ENCODE data around the gene MELK.

MELK gene

DNA sequence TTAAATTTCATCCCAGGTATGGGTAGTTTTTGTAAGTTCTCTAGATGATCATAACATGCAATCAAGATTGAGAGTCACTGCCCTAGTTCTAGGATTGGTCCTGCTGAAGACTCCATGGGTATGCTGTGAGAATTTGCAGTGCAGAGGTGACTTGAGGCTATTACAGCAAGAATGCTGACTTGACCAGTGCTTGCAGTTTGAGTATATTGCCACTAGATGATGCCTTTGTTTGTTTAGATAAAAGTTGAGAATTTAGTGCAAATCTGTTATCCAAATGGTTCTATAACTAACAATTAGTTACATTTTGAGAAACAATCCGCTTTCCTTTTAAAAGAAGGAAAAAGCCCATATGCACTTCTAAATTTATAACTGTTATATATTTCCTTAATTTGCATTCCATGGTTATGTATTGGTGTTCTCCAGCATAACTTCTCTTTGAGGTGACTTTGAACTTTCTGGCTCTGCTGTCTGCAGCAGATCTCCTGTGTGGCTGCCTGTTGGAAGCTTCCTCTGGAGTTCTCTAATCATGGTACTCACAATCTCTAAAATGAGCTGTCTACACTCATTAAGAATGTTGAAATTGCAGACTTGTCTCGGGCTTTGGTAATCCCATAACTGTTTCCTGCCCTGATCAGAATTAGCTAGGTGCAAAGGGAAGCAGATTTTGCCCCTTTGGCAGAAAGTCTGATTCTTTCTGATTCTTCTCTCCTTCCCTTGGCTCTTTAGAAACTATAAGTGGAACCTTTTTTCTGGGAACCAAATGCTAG, 24.9 kb downstream of the MELK start:
- H3K4me3 Mint-ChIP-seq, result no peak overlapping the region
- H3K9me3 Mint-ChIP-seq, result no peaks in the 10 kb centered on the region
- no peaks in the 10 kb centered on the region for H3K27me3 Mint-ChIP-seq
- no peak for DNase-seq
- peaks cover 56% of the 10 kb centered on the region for H3K36me3 Mint-ChIP-seq
- no peaks in the 10 kb centered on the region for H3K4me1 Mint-ChIP-seq
- CTCF ChIA-PET, result interaction anchor here (0.7 to 3.5 kb wide), 4 partner anchors 8 to 191 kb away, joined by 3 to 21 read pairs (median 4); no protein-coding TSS in a partner anchor
- peak overlapping the region; percentile 45 for H3K27ac Mint-ChIP-seq

DNA sequence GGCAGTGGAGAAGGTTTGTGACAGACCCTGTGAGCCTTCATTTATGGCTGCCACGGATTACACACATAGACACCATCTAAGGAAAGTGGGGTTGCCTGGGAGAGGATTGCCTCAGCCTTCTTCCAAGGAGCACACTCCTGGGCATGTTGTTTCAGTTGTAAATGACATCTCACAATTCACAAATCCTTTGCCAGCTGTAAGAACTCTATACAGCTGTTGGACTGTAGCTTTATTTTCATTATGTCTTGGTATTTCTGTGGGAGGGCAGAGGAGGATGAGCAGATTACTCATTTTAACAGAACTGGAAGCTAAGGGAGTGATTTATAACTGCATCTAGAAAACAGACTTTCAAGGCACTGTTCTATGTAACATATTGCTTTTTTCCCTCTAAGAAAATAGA, 25.6 kb downstream of the MELK start:
- Mint-ChIP-seq H3K4me3 (no peak overlapping the region), H3K36me3 (peaks cover 55% of the 10 kb centered on the region), H3K27ac (no peak overlapping the region), H3K4me1 (peaks cover 3% of the 10 kb centered on the region), H3K9me3 (no peaks in the 10 kb centered on the region), H3K27me3 (no peaks in the 10 kb centered on the region)
- CTCF ChIA-PET, result interaction anchor here (0.7 to 3.5 kb wide), 3 partner anchors 44 to 191 kb away, joined by 3 to 21 read pairs (median 3); no protein-coding TSS in a partner anchor
- DNase-seq, result no peak

DNA sequence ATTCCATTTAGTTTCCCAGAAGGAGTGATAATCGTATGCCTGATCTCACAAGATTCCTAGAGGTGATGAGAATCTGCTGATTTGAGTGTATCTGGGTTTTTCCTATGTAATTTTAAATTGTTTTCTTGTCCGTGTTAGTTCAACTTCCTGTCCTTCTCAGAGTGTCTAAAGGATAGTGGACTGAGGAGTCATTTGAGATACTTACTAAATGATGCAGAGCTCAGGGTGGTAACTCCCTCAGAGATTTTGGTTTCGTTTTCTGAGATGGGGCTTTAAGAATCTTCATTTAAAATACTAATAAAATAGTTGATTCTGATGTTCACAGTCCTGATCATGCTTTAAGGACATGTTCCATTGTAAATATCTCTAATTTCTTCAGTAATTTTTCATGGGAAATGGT, 30.3 kb downstream of the MELK start:
- Mint-ChIP-seq H3K4me1 (peaks cover 3% of the 10 kb centered on the region), H3K27me3 (no peaks in the 10 kb centered on the region), H3K4me3 (no peak overlapping the region), H3K27ac (peak overlapping the region; percentile 42), H3K36me3 (peaks cover 63% of the 10 kb centered on the region), H3K9me3 (no peaks in the 10 kb centered on the region)
- DNase-seq, result no peak
- CTCF ChIA-PET, result no interaction called here

DNA sequence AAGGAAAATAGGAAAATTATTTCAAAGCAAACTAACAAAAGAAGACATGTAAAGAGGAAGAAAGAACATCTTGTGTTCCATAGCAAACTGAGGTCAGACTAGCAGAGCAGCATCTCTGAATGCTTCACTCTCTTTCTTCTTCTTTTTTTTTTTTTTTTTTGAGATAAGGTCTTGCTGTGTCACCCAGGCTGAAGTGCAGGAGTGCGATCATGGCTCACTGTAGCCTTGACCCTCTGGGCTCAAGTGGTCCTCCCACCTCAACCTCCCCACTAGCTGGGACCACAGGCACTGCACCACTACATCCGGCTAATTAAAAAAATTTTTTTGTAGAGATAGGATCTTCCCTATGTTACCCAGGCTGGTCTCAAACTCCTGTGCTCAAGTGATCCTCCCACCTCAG, 36.6 kb downstream of the MELK start:
- CTCF ChIA-PET, result interaction anchor here (1.7 kb wide), 1 partner anchor 202 kb away, joined by 6 read pairs; no protein-coding TSS in a partner anchor
- H3K4me3 Mint-ChIP-seq, result no peak overlapping the region
- DNase-seq, result no peak
- peaks cover 2% of the 10 kb centered on the region for H3K4me1 Mint-ChIP-seq
- H3K27me3 Mint-ChIP-seq, result no peaks in the 10 kb centered on the region
- H3K9me3 Mint-ChIP-seq, result no peaks in the 10 kb centered on the region
- no peak overlapping the region for H3K27ac Mint-ChIP-seq
- H3K36me3 Mint-ChIP-seq, result peaks cover 69% of the 10 kb centered on the region

DNA sequence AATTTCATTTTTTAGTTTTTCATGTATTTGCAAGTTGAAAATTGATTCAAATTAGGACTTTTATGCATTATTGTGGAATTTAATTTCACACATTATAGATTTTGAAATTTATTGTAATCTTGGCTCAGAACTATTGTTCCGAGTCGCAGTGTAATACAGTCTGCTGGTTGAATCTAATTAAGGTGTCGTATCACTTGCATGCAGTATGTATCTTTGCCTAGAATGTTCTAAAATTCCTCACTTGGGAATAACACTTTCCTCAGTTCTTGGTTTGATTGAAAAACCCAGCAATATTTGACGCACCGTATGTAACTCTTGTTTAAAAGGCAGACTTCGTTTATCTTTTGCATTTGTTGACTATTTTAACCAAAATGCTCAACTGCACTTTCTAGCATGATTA, 49.4 kb downstream of the MELK start:
- Mint-ChIP-seq H3K4me1 (no peaks in the 10 kb centered on the region), H3K36me3 (peaks cover 37% of the 10 kb centered on the region), H3K27me3 (no peaks in the 10 kb centered on the region), H3K4me3 (no peak overlapping the region), H3K9me3 (no peaks in the 10 kb centered on the region), H3K27ac (no peak overlapping the region)
- CTCF ChIA-PET, result no interaction called here
- no peak for DNase-seq

DNA sequence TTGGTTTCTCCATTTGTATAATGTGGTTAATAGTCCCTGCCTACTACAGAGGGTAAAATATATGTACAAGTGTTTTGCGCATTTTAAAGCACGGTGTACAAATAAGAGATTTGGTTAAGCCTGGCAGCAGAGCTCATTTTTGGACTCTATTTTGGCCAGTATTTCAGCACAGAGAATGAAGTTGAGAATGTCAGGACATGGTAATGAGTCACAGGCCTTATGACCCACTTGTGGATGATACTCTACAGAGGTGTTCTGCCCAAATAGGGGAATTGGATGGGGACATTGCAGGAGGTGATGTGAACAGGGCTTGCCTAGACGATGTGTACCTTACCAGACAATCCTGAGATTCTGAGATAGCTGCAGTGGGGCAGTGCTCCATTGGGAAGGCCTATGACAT, 50.6 kb downstream of the MELK start:
- Mint-ChIP-seq H3K27me3 (no peaks in the 10 kb centered on the region), H3K36me3 (peaks cover 36% of the 10 kb centered on the region), H3K27ac (no peak overlapping the region), H3K4me3 (no peak overlapping the region), H3K9me3 (no peaks in the 10 kb centered on the region), H3K4me1 (no peaks in the 10 kb centered on the region)
- DNase-seq, result no peak
- CTCF ChIA-PET, result no interaction called here

DNA sequence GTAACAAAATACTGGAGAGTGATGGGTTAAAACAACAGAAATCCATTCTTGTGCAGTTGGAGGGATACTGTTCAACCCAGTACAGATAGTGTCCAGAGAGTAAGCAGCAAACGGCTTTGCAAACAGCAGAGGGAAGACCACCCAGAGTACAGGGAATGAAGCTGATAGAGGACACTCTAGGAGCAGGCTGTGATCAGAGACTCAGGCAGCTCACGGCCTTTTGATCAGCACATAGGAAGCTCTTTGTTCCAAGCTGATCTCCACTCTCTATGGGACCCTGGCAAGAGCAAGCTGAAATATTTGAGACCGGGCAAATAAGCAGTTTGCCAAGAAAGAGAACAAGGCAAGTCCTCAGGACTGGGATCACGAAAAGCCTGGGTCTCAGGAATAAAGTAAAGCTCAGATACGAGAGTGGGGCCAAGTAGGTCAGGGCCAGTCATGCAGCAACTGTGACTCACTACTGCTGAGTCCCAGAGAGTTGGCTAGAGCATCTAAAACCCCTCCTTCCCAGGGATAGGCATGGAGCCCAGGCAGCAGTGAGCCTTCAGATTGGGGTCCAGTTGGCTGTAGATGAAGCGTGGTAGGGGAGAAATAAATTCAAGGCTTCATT, 52.4 kb downstream of the MELK start:
- H3K36me3 Mint-ChIP-seq, result peaks cover 33% of the 10 kb centered on the region
- H3K4me1 Mint-ChIP-seq, result no peaks in the 10 kb centered on the region
- H3K9me3 Mint-ChIP-seq, result no peaks in the 10 kb centered on the region
- no peak overlapping the region for H3K27ac Mint-ChIP-seq
- no peaks in the 10 kb centered on the region for H3K27me3 Mint-ChIP-seq
- no peak overlapping the region for H3K4me3 Mint-ChIP-seq
- DNase-seq, result no peak
- CTCF ChIA-PET, result no interaction called here

DNA sequence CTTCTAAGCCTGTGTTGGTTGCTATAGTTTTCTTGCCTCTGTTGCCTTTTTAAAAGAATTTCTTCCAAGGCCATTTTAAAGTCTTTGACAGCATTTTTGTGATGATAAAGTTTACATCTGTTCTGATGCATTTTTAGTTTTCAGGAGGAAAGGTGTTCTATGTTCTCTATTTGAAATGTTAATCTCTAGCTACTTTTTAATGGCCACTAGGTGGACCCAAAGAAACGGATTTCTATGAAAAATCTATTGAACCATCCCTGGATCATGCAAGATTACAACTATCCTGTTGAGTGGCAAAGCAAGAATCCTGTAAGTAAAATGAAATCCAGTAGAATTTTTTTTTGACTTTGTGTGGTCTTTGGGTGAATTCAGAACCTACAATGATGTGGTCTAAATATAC, 60.2 kb downstream of the MELK start:
- DNase-seq, result no peak
- no peak overlapping the region for H3K27ac Mint-ChIP-seq
- H3K9me3 Mint-ChIP-seq, result no peaks in the 10 kb centered on the region
- no peak overlapping the region for H3K4me3 Mint-ChIP-seq
- H3K27me3 Mint-ChIP-seq, result no peaks in the 10 kb centered on the region
- H3K4me1 Mint-ChIP-seq, result no peaks in the 10 kb centered on the region
- peaks cover 40% of the 10 kb centered on the region for H3K36me3 Mint-ChIP-seq
- CTCF ChIA-PET, result interaction anchor here (0.7 to 2.2 kb wide), 4 partner anchors 11 to 293 kb away, joined by 3 to 32 read pairs (median 4); no protein-coding TSS in a partner anchor

DNA sequence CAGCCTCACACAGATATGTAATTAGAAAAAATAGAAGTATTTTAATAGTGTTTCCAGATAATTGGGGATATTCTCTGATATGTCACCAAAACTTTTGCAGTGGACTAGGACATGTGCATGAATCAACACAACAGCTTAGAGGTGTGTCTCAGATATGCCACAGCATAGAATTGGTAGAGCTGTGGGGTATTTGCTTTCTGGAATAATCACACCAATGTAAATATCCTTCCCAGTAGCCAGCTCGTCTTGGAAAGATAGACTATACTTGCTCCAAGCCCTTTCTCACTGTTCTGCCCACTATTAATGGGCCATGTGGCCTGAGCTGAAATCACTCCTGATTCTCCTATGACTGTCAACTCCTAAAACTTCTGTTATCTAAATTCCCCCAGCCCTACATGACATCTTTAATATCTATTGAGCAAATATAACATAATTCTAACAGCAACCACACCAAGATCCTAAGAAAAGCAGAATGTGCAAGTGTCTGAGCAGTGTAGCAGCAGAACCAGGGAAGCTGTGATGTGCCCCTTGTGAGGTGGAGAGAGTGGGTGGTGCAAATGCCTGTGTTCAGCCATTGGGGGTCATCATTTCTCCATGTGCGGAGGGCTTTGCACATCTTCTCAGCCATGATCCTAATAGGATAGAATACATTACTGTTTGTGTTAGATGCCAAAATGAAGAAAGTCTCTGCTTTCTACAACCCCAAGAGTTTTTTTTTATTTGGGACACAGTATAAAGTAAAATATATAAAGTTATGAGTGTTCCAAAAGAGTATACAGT, 65.0 kb downstream of the MELK start:
- H3K36me3 Mint-ChIP-seq, result peaks cover 50% of the 10 kb centered on the region

DNA sequence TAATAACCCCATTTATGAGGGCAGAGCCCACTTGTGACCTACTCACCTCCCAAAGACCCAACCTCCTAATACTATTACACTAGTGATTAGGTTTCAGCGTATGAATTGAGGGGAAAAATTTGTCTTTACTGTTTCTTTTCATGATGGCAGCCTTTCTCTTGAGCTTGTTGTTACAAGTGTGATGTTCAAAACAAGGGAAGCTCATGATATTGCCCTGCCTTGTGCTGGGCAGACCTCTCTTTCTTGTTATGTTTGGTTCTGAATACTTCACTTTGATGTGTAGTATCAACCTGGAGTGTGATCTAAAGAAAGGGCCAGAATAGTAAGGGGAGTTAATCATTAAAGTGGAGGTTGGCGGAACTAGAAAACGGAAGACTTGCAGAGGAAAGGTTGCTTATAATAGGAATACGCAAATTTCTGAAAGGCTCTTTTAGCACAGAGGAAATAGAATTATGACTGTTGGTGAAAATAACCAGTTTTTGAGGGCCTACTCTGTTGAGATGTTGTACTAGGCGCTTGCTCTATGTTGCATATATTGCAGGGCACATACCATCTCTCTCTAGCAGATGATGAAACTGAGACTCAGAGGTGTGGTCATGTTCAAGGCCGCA, 68.2 kb downstream of the MELK start:
- no peaks in the 10 kb centered on the region for H3K9me3 Mint-ChIP-seq
- no peak overlapping the region for H3K27ac Mint-ChIP-seq
- peaks cover 5% of the 10 kb centered on the region for H3K4me1 Mint-ChIP-seq
- CTCF ChIA-PET, result no interaction called here
- no peak overlapping the region for H3K4me3 Mint-ChIP-seq
- no peaks in the 10 kb centered on the region for H3K27me3 Mint-ChIP-seq
- no peak for DNase-seq
- peaks cover 54% of the 10 kb centered on the region for H3K36me3 Mint-ChIP-seq

More for the DNA sequence above, 65.0 kb downstream of the MELK start:
- Mint-ChIP-seq H3K4me1 (peaks cover 5% of the 10 kb centered on the region), H3K27ac (no peak overlapping the region), H3K27me3 (no peaks in the 10 kb centered on the region), H3K4me3 (no peak overlapping the region), H3K9me3 (no peaks in the 10 kb centered on the region)
- DNase-seq, result no peak
- CTCF ChIA-PET, result interaction anchor here (1.0 kb wide), 1 partner anchor 37 kb away, joined by 3 read pairs; no protein-coding TSS in a partner anchor

DNA sequence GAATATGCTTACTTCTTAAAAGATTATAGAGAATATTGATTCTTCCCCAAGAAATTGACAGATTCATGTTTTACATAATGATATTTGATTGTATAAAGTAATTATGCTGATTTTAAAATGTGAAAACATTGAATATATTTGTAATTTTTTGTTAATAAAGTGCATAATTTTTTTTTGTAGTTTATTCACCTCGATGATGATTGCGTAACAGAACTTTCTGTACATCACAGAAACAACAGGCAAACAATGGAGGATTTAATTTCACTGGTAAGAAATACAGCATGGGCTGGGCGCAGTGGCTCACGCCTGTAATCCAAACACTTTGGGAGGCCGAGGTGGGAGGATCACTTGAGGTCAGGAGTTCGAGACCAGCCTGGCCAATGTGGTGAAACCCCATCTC, 70.1 kb downstream of the MELK start:
- Mint-ChIP-seq H3K36me3 (peaks cover 59% of the 10 kb centered on the region), H3K4me3 (no peak overlapping the region), H3K27me3 (no peaks in the 10 kb centered on the region), H3K27ac (no peak overlapping the region), H3K9me3 (no peaks in the 10 kb centered on the region), H3K4me1 (peaks cover 5% of the 10 kb centered on the region)
- CTCF ChIA-PET, result no interaction called here
- no peak for DNase-seq

DNA sequence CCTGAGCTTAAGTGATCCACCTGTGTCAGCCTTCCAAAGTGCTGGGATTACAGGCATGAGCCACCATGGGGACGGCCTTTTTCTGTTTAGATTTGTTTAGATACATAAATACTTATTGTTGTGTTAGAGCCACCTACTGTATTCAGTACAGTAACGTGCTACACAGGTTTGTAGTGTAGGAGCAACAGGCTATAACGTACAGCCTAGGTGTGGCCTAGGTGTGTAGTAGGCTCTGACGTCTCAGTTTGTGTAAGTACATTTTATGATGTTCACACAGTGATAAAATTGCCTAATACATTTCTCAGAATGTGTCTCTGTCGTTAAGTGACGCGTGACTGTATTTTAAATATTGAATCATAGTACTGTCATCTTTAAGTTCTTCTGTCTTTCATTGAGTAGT, 84.1 kb downstream of the MELK start:
- Mint-ChIP-seq H3K27ac (no peak overlapping the region), H3K4me3 (no peak overlapping the region), H3K4me1 (no peaks in the 10 kb centered on the region), H3K27me3 (no peaks in the 10 kb centered on the region), H3K9me3 (no peaks in the 10 kb centered on the region), H3K36me3 (peaks cover 49% of the 10 kb centered on the region)
- CTCF ChIA-PET, result no interaction called here
- no peak for DNase-seq

DNA sequence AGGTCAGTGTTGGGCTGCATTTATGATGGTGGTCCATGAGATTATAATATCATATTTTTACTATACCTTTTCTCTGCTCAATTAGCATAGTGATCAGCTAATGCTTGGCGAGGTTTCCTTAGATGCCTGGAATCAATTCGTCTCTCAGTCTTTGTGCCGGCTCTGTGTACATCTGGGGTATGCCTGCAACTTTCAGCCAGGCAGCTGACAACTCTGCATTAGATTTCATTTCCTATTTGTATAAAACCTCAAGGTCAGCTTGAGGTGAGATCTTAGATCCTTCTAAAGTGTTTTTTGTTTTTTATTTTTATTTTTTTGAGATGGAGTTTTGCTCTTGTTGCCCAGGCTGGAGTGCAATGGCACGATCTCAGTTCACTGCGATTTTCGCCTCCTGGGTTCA, 86.8 kb downstream of the MELK start:
- Mint-ChIP-seq H3K36me3 (peaks cover 54% of the 10 kb centered on the region), H3K4me1 (no peaks in the 10 kb centered on the region), H3K27me3 (no peaks in the 10 kb centered on the region), H3K9me3 (no peaks in the 10 kb centered on the region), H3K4me3 (no peak overlapping the region), H3K27ac (no peak overlapping the region)
- no peak for DNase-seq
- CTCF ChIA-PET, result interaction anchor here (0.6 kb wide), 1 partner anchor 75 kb away, joined by 3 read pairs; no protein-coding TSS in a partner anchor

DNA sequence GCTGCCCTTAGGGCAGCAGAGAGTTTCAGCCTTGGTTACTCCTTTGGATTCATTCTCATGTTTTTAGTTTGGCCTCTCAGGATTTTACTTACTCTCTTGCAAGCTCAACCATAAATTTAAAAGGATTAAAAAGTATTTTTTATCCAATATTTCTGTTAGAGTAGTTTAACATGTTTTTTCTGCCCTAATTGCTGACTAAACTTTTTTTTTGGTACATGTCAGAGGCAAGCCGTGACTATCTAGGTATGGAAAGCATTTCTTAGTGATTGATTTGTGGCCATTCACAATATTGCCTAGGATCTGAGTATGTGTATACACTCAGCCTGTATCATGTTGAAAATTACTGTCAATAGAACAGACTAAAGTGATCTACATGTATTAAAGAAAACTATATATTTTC, 92.1 kb downstream of the MELK start:
- Mint-ChIP-seq H3K27me3 (no peaks in the 10 kb centered on the region), H3K27ac (no peak overlapping the region), H3K36me3 (peaks cover 47% of the 10 kb centered on the region), H3K9me3 (no peaks in the 10 kb centered on the region), H3K4me3 (no peak overlapping the region), H3K4me1 (peaks cover 18% of the 10 kb centered on the region)
- DNase-seq, result no peak
- CTCF ChIA-PET, result no interaction called here

Measured in activated naive CD4-positive, alpha-beta T cell treated with anti-CD3 and anti-CD28 coated beads, Interleukin-2, amount 10 ng/mL, durations not matched to agents 7 days and 5 days (primary cell).